Panc1 (cell line): ENCODE measurements around the gene SLIT1. TPM values are rescaled to one million over a fixed set of nuclear protein-coding genes. Genes with fewer than 3 reads are reported as not detected.

Experiments
- ATAC-seq: fragments of 200-7000 bp; cut with Tn5 transposase; 2 replicates; pipeline ENCODE4 v1.9.1; 2020; ENCODE audit warnings: mild to moderate bottlenecking, moderate library complexity
- BruUV-seq: library from RNA; stranded (reverse); fragments of 400-500 nt; replicated peaks from 2 replicates; lab custom pipeline; 2021; lab: Mats Ljungman, UMichigan
- CTCF ChIA-PET: fragments of 300-600 bp; sonication (Branson Sonifier 250); formaldehyde crosslinking; loops from one replicate; lab custom pipeline; 2022; ENCODE audit warnings: antibody characterized with exemption; lab: Charles Lee
- POLR2A ChIA-PET: fragments of 300-600 bp; sonication (Branson Sonifier 250); formaldehyde crosslinking; loops from one replicate; lab custom pipeline; 2022; ENCODE audit warnings: antibody characterized with exemption; lab: Charles Lee
- DNase-seq: peaks from one replicate; pipeline ENCODE4 v3.0.0-alpha.2; 2010; ENCODE audit warnings: low read depth, low spot score
- H3K27ac ChIP-seq: 2 replicates; pipeline ENCODE4 v1.5.1; 2011; ENCODE audit warnings: mild to moderate bottlenecking, low read length, inconsistent platforms
- H3K27me3 ChIP-seq: fragments of 200-500 bp; sonication (Bioruptor generic); 2 replicates; pipeline ENCODE4 v1.6.0; 2014; ENCODE audit warnings: low read length, inconsistent platforms; ENCODE audit not compliant: control insufficient read depth, insufficient read depth
- H3K36me3 ChIP-seq: fragments of 200-500 bp; sonication (Bioruptor generic); 2 replicates; pipeline ENCODE4 v1.5.1; 2014; ENCODE audit warnings: inconsistent platforms, mild to moderate bottlenecking, low read length, moderate library complexity; ENCODE audit not compliant: control insufficient read depth, insufficient read depth
- H3K4me1 ChIP-seq: 2 replicates; pipeline ENCODE4 v1.5.1; 2011; ENCODE audit warnings: inconsistent platforms, mild to moderate bottlenecking, low read length, moderate library complexity; ENCODE audit not compliant: control insufficient read depth, insufficient read depth
- H3K4me3 ChIP-seq, 2 experiments: 2 replicates each; pipeline ENCODE4 v1.5.1; 2011 to 2012; ENCODE audit warnings: low read depth in 2 of 2, low read length in 2 of 2, mild to moderate bottlenecking in 2 of 2, inconsistent platforms in 1 of 2, moderate library complexity in 1 of 2
- H3K9me3 ChIP-seq: fragments of 200-500 bp; sonication (Bioruptor generic); 2 replicates; pipeline ENCODE4 v1.5.1; 2014; ENCODE audit warnings: low read depth, mild to moderate bottlenecking, inconsistent platforms, low read length, moderate library complexity; ENCODE audit not compliant: control insufficient read depth, insufficient read depth
- POLR2AphosphoS5 ChIP-seq: IDR thresholded peaks from 2 replicates; pipeline ENCODE4 v1.6.1; 2012; ENCODE audit warnings: mild to moderate bottlenecking, low read depth, low read length, moderate library complexity
- REST ChIP-seq, 2 experiments: IDR thresholded peaks; 2 replicates each; pipeline ENCODE4 v1.6.1; 2011 to 2012; ENCODE audit warnings: low read depth in 2 of 2, control low read depth in 1 of 2, low read length in 1 of 2, mild to moderate bottlenecking in 1 of 2, moderate library complexity in 1 of 2; ENCODE audit not compliant: insufficient read depth in 1 of 2
- SIN3A ChIP-seq: IDR thresholded peaks from 2 replicates; pipeline ENCODE4 v1.6.1; 2012; ENCODE audit warnings: low read depth, mild to moderate bottlenecking, low read length, moderate library complexity, borderline replicate concordance; ENCODE audit not compliant: insufficient read depth
- TCF7L2 ChIP-seq: IDR thresholded peaks from 2 replicates; pipeline ENCODE4 v1.6.1; 2011; ENCODE audit warnings: mild to moderate bottlenecking, low read depth, low read length, inconsistent platforms
- in situ Hi-C: cut with HindIII; loops from 2 replicates; pipeline ENCODE4 v1.10.0; 2016; ENCODE audit warnings: low sequenced_read_pairs, low pct_unique_long_range_greater_than_20kb
- intact Hi-C: fragments of 100-400 bp; cut with micrococcal nuclease; formaldehyde crosslinking; loops from one replicate; pipeline ENCODE4 v1.10.0; 2022; ENCODE audit not compliant: unreplicated experiment
- total RNA-seq: library from RNA; stranded (reverse); gene quantifications from one replicate; pipeline ENCODE4 v1.2.1, GENCODE V29; 2021; ENCODE audit not compliant: unreplicated experiment
- TF ChIP-seq, protein P1 (sequence below): fragments of 450-650 bp; IDR thresholded peaks from 2 replicates; pipeline ENCODE4 v1.5.1; 2017; ENCODE audit warnings: mild to moderate bottlenecking

SLIT1 gene
- total RNA-seq, 1 experiment from 2014 or later, result 2.6 TPM

- ChIA-PET CTCF (no interaction called here), POLR2A (no interaction called here)
- H3K4me1 ChIP-seq, result no peaks in the 10 kb centered on the region
- no peak for ATAC-seq
- no peak overlapping the region for H3K4me3 ChIP-seq
- no peaks in the 10 kb centered on the region for H3K36me3 ChIP-seq
- in situ Hi-C loops, result no loop called here
- no peaks in the 10 kb centered on the region for H3K27me3 ChIP-seq
- no peak for DNase-seq
- H3K27ac ChIP-seq, result no peak overlapping the region
- intact Hi-C loops, result no loop called here
- no peak for TF ChIP-seq POLR2AphosphoS5
- TF ChIP-seq SIN3A, result no peak
- TF ChIP-seq, protein P1, sequence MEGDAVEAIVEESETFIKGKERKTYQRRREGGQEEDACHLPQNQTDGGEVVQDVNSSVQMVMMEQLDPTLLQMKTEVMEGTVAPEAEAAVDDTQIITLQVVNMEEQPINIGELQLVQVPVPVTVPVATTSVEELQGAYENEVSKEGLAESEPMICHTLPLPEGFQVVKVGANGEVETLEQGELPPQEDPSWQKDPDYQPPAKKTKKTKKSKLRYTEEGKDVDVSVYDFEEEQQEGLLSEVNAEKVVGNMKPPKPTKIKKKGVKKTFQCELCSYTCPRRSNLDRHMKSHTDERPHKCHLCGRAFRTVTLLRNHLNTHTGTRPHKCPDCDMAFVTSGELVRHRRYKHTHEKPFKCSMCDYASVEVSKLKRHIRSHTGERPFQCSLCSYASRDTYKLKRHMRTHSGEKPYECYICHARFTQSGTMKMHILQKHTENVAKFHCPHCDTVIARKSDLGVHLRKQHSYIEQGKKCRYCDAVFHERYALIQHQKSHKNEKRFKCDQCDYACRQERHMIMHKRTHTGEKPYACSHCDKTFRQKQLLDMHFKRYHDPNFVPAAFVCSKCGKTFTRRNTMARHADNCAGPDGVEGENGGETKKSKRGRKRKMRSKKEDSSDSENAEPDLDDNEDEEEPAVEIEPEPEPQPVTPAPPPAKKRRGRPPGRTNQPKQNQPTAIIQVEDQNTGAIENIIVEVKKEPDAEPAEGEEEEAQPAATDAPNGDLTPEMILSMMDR, result no peak
- TF ChIP-seq REST (IDR thresholded peaks at IDR 0.05; ENCODE audit: insufficient read depth in 1 of 2, low read depth in 2 of 2, low read length in 1 of 2), result no peak
- no peak for TF ChIP-seq TCF7L2
- no TSS peak for BruUV-seq
- no peaks in the 10 kb centered on the region for H3K9me3 ChIP-seq
Measured at GRCh38 chr10:97066877-97067555, 118.7 kb downstream of the SLIT1 start.

DNA sequence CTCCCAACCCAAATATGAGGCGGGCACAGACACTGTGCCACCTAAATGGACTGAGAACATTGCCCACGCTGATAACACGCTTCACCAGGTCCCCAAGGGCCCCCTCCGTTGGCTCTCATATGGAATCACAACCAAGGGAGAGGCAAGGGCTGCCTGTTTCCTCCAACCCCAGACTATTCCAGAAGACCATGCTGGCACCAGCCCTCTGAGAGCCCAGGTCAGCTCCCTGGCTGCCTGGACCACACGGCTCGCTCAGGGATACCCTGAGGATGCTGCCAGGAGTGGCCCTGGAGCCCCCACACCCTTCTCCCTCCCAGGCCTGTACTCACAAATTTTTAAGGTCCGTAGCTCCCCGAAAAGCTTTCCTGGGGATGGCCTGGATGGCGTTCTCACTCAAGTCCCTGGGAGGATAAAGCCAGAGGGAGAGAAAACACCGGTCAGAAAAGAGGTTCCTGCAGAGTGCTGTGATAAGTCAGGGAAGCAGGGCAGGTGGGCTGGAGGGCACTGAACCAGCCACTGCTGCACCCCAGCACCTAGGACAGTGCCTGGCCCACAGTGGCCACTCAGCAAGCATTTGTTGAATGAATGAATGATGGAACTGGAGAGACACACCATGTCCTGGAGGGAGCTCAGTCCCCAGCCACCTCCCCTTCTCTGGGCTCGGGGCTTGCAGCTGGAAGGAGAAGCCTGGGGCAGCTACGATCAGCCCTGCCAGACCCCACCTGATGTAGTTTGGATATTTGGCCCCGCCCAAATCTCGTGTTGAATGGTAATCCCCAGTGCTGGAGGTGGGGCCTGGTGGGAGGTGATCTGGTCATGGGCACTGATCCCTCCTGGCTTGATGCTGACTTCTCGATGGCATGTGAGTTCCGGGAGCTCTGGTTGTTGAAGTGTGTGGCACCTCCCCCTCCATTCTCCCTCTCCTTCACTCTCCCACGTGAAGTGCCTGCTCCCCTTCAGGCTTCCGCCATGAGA lies 119.8 kb downstream of the SLIT1 start:
- POLR2A ChIA-PET, result no interaction called here
- H3K9me3 ChIP-seq, result no peaks in the 10 kb centered on the region
- BruUV-seq, result no TSS peak
- CTCF ChIA-PET, result interaction anchor here (0.6 kb wide), 1 partner anchor 142 kb away, joined by 3 read pairs; no protein-coding TSS in a partner anchor
- no peak overlapping the region for H3K4me3 ChIP-seq
- no peak overlapping the region for H3K27ac ChIP-seq
- H3K27me3 ChIP-seq, result no peaks in the 10 kb centered on the region
- H3K36me3 ChIP-seq, result no peaks in the 10 kb centered on the region
- DNase-seq (no peak), ATAC-seq (0 out of 2 replicates have a peak, but pooled peaks have one; percentile 18)
- in situ Hi-C loops (no loop called here), intact Hi-C loops (no loop called here)
- TF ChIP-seq TCF7L2 (no peak), SIN3A (no peak), REST (IDR thresholded peaks at IDR 0.05; ENCODE audit: insufficient read depth in 1 of 2, low read depth in 2 of 2, low read length in 1 of 2) (peak in 1 of 2 experiments; percentile 43; a peak in 1 of 4 replicates), POLR2AphosphoS5 (no peak)
- TF ChIP-seq, protein P1, result no peak
- no peaks in the 10 kb centered on the region for H3K4me1 ChIP-seq
